Activated CD8-positive, alpha-beta T cell treated with anti-CD3 and anti-CD28 coated beads for 36 hours (primary cell): ENCODE measurements around the gene DUXA. TPM values are rescaled to one million over a fixed set of nuclear protein-coding genes. Genes with fewer than 3 reads are reported as not detected.
"Not testable (repeated sequence)": the region's sequence is repeated elsewhere in the genome, so short reads cannot be mapped to it uniquely, and the experiment has no call there.

Experiments
- ATAC-seq: fragments of 200-7000 bp; cut with Tn5 transposase; one replicate; pipeline ENCODE4 v1.10.0; 2021; ENCODE audit warnings: mild to moderate bottlenecking, moderate library complexity
- CTCF ChIA-PET: fragments of 350-600 bp; sonication (Branson Sonifier 250); formaldehyde crosslinking; loops from one replicate; lab custom pipeline; 2021; ENCODE audit warnings: antibody characterized with exemption; lab: Charles Lee
- POLR2A ChIA-PET: fragments of 350-600 bp; sonication (Branson Sonifier 250); formaldehyde crosslinking; loops from one replicate; lab custom pipeline; 2021; ENCODE audit warnings: antibody characterized with exemption; lab: Charles Lee
- DNase-seq: peaks from one replicate; pipeline ENCODE4 v3.0.0-alpha.2; 2020
- H3K27ac Mint-ChIP-seq: one replicate; pipeline ENCODE4 v1.8.0; 2021; ENCODE audit warnings: mild to moderate bottlenecking, mixed read lengths
- H3K27me3 Mint-ChIP-seq: one replicate; pipeline ENCODE4 v1.8.0; 2021; ENCODE audit warnings: mixed read lengths
- H3K36me3 Mint-ChIP-seq: one replicate; pipeline ENCODE4 v1.8.0; 2021; ENCODE audit warnings: low read depth, mixed read lengths
- H3K4me1 Mint-ChIP-seq: one replicate; pipeline ENCODE4 v1.8.0; 2021; ENCODE audit warnings: low read depth, mixed read lengths
- H3K4me3 Mint-ChIP-seq: one replicate; pipeline ENCODE4 v1.8.0; 2021; ENCODE audit warnings: mild to moderate bottlenecking, moderate library complexity, mixed read lengths
- H3K9me3 Mint-ChIP-seq: one replicate; pipeline ENCODE4 v1.8.0; 2021; ENCODE audit warnings: mixed read lengths
- CTCF ChIP-seq: fragments of 200-600 bp; IDR thresholded peaks from one replicate; pipeline ENCODE4 v1.8.0; 2022; ENCODE audit warnings: antibody characterized with exemption, mild to moderate bottlenecking
- intact Hi-C: fragments of 100-400 bp; cut with micrococcal nuclease; formaldehyde crosslinking; loops from one replicate; pipeline ENCODE4 v1.10.0; 2022
- total RNA-seq, 2 experiments: library from RNA; stranded (reverse); gene quantifications; one replicate each; pipeline ENCODE4 v1.2.3, GENCODE V29; 2021

DUXA gene
- total RNA-seq, 2 experiments from 2014 or later, result not detected

GRCh38 chr19:57135797-57136196, 31.5 kb downstream of the DUXA start:
- Mint-ChIP-seq H3K4me3 (no peak overlapping the region), H3K36me3 (no peaks in the 10 kb centered on the region), H3K27ac (no peak overlapping the region), H3K4me1 (no peaks in the 10 kb centered on the region), H3K9me3 (peaks cover 11% of the 10 kb centered on the region), H3K27me3 (peaks cover 2% of the 10 kb centered on the region)
- ChIA-PET CTCF (interaction anchor here (0.7 kb wide), 1 partner anchor 123 kb away, joined by 3 read pairs; no protein-coding TSS in a partner anchor), POLR2A (interaction anchor here (0.7 kb wide), 1 partner anchor 247 kb away, joined by 3 read pairs; no protein-coding TSS in a partner anchor)
- ATAC-seq (no peak), DNase-seq (no peak)
- intact Hi-C loops, result no loop called here
- no peak for TF ChIP-seq CTCF

- peaks cover 12% of the 10 kb centered on the region for H3K27me3 Mint-ChIP-seq
- H3K4me1 Mint-ChIP-seq, H3K36me3 Mint-ChIP-seq, DNase-seq, H3K4me3 Mint-ChIP-seq, H3K27ac Mint-ChIP-seq, CTCF ChIA-PET, POLR2A ChIA-PET, ATAC-seq, intact Hi-C loops: not testable (repeated sequence)
- H3K9me3 Mint-ChIP-seq, result peaks cover 11% of the 10 kb centered on the region
These were observed 39.9 kb downstream of the DUXA start for GRCh38 chr19:57127403-57127802.

- CTCF ChIA-PET, result no interaction called here
- no peak for ATAC-seq
- peaks cover 10% of the 10 kb centered on the region for H3K27me3 Mint-ChIP-seq
- TF ChIP-seq CTCF, result no peak
- POLR2A ChIA-PET, result no interaction called here
- H3K9me3 Mint-ChIP-seq, result peaks cover 7% of the 10 kb centered on the region
- no peaks in the 10 kb centered on the region for H3K4me1 Mint-ChIP-seq
- DNase-seq, result no peak
- H3K27ac Mint-ChIP-seq, result no peak overlapping the region
- no peaks in the 10 kb centered on the region for H3K36me3 Mint-ChIP-seq
- H3K4me3 Mint-ChIP-seq, result no peak overlapping the region
- intact Hi-C loops, result no loop called here
These were observed 43.4 kb downstream of the DUXA start for GRCh38 chr19:57123882-57124281.

- Mint-ChIP-seq H3K27me3 (no peaks in the 10 kb centered on the region), H3K27ac (no peak overlapping the region), H3K9me3 (peaks cover 23% of the 10 kb centered on the region), H3K4me3 (no peak overlapping the region), H3K36me3 (peaks cover 4% of the 10 kb centered on the region), H3K4me1 (no peaks in the 10 kb centered on the region)
- DNase-seq (no peak), ATAC-seq (no peak)
- intact Hi-C loops, result no loop called here
- ChIA-PET POLR2A (no interaction called here), CTCF (no interaction called here)
- no peak for TF ChIP-seq CTCF
These were observed 48.4 kb downstream of the DUXA start for GRCh38 chr19:57118848-57119247.

GRCh38 chr19:57113501-57113900, 53.8 kb downstream of the DUXA start:
- H3K27ac Mint-ChIP-seq, intact Hi-C loops, DNase-seq, POLR2A ChIA-PET, H3K4me3 Mint-ChIP-seq, H3K27me3 Mint-ChIP-seq, CTCF ChIA-PET, ATAC-seq, H3K4me1 Mint-ChIP-seq: not testable (repeated sequence)
- peaks cover 12% of the 10 kb centered on the region for H3K36me3 Mint-ChIP-seq
- H3K9me3 Mint-ChIP-seq, result peaks cover 44% of the 10 kb centered on the region

DNA sequence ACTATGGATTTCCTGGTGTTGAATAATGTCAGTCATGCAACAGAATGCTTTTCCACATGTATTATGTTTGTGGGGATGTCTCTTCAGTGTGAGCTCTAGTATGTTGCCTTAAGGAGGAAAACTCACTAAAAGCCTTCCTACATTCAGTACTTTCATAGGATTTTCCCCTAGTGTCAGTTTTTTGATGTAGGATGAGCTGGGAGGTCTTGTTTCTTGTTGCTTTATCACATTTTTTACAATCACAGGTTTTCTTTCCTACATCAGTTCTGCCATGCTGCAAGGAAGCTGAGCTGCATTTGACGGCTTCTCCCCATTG, 56.0 kb downstream of the DUXA start:
- H3K36me3 Mint-ChIP-seq, result peaks cover 12% of the 10 kb centered on the region
- intact Hi-C loops, result no loop called here
- ChIA-PET CTCF (no interaction called here), POLR2A (no interaction called here)
- no peaks in the 10 kb centered on the region for H3K4me1 Mint-ChIP-seq
- DNase-seq, result no peak
- TF ChIP-seq CTCF, result no peak
- no peak overlapping the region for H3K4me3 Mint-ChIP-seq
- no peak for ATAC-seq
- peaks cover 39% of the 10 kb centered on the region for H3K9me3 Mint-ChIP-seq
- H3K27ac Mint-ChIP-seq, result no peak overlapping the region
- peaks cover 10% of the 10 kb centered on the region for H3K27me3 Mint-ChIP-seq
